HG02588 (cell line): Measurements from ENCODE around the gene CDC25C.

Source experiments
- ATAC-seq: cut with Tn5 transposase; IDR thresholded peaks from one replicate; pipeline ENCODE4 v1.9.1; 2021; ENCODE audit warnings: mild to moderate bottlenecking, moderate library complexity; ENCODE audit not compliant: unreplicated experiment

The CDC25C gene

DNA sequence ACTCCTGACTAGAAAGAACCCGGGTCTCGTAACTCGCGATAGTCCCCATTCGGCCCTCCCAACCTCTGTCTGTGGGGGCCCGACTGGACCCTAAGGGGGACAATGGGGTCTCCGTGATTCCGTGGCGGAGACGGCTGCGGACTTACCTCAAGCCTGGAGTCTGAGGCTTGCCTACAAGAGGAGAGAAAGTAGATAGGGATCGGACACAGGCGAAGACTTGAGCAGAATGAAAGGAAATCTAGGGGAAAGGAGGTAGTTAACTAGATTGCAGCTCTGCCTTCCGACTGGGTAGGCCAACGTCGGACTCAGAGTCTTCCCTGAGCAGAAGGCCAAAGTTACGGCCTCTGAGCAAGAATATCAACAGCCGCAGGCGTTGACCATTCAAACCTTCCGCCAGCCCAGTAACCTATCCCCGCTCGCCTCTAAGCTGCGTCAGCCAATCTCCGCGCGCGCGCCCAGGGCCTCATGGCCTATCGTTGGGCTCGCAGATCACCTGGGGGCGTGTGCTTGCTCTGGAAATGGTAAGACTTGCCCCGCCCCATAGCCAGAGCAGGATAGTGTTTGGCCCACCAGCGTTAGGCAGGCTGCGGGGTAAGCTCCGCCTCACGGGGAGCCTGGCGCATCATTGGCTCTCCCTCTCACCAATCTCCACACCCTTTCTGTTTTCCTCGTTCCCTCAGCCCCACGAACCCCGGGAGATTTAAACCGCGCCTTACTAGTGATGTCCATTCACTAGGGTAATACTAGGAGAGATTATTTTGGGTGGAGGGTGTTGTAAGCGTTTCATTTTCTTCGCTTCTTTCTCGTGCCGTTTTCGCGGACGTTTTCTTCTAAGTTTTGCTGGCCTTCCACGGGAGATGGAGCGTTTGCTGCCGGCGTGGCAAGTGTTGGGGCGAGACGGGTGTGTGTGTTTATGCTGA is at the start of gene CDC25C:
TSS of gene CDC25C (minus strand) at position 356 of the 920 bp plus-strand sequence. CDS start 624 bp downstream, outside the sequence.
- ATAC-seq: peak; percentile 99

DNA sequence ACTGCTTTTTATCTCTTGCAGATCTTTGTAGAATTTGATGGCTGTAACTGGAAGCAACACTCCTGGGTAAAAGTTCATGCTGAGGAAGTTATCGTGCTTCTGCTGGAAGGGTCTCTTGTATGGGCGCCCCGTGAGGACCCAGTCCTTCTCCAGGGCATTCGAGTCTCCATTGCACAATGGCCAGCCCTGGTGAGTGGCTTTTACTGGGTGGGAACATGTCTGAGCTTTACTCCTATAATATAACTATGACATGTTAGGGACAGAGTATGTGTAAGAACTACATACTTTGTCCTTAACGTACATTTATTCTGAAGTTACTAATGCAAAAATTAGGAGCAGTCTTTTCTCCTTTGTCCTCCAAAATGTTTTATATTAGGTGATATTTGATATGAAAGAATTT is 41.0 kb upstream of the CDC25C start:
- no peak for ATAC-seq

DNA sequence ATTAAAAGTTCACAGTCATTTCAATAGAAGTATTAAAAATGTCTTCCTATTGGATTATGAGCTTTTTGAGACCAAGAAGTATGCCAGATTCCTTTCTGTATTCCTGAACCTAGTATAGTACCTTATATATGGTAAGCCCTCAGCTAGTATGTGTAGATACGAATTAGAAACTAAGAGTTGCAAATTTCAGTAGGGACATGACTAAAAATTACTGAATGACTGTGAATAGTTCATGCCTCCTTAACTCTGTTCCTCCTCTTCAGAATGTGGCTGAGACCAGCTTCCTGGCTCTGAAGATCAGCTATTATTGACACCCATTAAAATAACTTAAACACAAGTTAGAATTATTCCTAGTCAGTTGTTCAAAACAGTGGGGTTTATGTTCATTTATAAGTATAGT is 40.6 kb upstream of the CDC25C start:
- peak; percentile 74 for ATAC-seq

DNA sequence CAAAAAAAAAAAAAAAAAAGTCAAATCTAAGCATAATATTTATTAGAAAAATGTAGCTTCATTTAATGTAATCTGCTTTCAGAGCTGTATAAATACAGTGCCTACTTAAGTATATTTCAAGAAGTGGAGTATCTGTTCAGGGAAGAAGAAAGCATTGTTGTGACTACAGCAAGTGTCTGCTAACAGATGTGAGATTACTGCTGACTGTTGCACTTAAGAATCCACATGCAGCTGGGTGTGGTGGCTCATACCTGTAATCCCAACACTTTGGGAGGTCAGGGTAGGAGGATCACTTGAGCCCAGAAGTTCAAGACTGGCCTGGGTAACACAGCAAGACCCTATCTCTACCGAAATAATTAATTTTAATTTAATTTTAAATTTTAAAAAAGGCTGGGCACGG is 39.9 kb upstream of the CDC25C start:
- no peak for ATAC-seq

DNA sequence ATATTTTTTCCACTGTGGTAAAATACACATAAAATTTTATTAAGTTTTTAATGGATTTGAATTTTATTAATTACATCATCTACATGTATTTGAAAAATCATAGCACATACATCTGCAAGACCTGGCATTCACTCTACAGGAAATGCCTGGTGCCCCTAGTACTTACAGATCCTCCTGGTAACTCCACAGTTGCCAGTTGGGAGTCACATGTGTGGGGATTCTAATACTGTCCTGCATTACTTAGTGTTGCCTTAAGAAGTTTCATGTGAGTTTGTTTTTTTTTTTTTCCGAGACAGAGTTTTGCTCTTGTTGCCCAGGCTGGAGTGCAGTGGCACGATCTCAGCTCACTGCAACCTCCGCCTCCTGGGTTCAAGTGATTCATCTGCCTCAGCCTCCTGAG is 38.9 kb upstream of the CDC25C start:
- ATAC-seq: no peak

DNA sequence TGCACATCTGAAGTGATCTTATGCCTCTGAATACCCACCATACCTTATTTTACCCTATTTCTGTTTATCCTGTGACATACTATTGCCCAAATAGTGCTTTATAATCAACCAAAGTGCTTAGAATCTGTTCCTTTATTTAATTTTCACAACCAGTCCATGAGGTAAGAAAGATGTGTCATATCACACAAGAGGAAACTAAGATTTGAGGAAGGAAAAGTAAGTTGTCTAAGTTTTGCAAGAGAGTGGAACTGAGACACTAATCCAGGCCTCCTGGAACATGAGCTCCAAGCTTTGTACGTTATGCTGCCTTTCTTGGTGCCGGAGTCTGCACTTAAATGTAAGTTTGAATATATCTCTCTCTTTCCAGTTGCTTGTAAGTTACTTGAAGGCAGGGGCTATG is 38.1 kb upstream of the CDC25C start:
- ATAC-seq: no peak

DNA sequence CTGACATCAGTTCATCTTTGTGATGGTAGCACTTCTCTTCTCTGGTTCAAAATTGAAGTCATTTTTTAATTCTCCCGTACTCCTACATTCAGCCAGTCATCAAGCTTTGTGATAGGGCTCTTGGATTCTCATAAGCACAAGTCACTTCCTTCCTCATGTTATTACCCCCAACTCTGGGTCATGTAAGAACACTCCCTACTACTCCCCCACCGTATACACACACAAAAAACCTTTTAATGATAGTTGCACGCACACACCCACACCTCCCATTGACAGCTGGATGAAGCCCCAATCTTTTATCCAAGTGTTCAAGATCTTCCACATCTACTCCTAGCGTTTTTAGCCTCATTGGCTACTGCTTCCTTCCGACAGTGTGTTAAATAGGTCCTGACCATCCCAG is 37.7 kb upstream of the CDC25C start:
- no peak for ATAC-seq

DNA sequence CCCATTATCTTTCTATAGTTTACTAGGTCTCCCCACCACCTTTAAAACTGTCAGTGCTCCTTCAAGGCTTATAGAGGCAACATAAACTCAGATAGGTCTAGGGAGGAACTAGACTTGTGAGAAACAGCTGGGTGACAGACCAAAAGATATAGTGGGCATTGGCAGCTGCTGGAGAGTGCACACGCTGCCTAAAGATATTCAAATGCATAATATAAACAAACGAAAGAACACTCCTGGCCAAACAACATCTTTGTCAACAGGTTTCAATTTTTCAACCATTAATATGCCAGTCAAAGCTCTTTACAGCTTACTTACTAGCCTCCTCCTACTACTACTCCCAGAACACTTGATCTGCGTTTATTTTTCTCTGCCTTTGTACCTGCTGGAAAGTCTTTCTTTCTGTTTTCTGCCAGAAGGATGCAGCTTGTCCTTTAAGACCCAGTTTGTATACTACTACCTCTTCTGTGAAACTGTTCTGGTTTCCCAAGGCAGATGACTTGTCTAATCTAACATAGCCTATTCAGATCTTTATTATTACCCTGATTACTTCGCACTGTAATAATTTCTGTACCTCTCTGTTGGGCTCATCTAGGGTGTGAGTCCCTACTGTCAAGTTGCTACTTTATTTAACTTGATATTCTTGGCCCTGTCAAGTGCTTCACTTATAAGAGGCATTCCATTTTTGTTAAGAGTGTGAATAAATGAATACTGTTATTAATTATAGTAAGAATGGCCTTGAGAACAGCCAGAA is 35.2 kb upstream of the CDC25C start:
- no peak for ATAC-seq

DNA sequence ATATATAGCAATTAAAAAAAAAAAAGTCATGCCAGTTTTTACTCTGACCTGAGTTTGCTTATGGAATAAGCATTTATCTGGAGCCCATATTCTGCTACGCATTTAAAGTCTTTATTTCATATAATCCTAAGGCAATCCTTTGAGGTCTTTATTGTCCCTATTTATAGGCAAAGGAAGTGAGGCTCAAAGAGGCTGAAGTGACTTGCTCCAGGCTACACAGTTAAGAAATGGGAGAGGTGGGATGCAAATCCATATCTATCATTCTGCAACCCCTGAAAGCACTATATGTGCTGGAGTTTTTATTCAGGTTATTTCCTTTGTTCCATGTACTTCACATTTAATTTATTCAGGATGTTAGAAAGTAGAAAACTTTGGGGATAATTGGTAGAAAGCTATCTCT is 33.0 kb upstream of the CDC25C start:
- no peak for ATAC-seq

DNA sequence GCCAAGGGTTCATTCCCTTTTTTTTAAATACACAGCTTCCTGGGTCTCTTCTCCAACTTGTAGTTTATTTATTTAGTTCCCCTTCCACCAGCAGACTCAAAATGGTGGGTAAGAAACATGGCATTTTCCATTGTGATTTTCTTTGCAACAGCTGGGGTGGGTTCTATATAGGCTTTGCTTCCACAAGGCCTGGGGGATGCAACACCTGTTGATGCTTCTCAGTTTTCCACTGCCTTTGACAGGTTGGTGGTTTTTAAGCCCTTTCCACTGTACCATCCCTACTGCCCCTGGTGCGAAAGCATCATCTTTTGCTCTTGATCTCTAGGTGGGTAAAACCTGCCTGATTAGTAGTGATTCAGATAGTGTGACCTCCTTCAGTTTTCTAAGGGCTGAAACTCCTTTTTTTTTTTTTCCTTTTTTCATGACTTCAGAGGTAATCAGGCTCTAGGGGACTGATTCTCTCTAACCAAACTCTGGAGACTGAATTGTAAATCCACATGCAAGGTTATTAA is 29.4 kb upstream of the CDC25C start:
- ATAC-seq: no peak

DNA sequence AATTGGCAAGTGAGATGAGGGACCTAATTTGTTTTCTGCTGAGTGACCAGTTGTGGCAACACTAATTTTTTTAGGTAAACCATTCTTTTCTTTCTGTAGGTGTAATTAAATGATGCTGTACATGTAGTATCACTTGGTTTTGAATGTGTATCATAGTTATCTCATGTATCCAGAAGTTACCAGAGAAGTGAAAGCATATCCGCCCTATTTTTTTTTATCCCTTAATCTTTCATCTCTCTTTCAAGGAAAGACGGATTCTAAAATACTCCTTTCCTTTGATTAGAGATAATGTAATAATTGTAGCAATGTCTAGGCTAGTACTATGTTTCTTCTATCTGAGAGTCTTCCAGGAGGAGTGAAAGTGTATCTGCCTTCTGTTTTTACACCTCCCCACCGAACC is 28.0 kb upstream of the CDC25C start:
- ATAC-seq: no peak

DNA sequence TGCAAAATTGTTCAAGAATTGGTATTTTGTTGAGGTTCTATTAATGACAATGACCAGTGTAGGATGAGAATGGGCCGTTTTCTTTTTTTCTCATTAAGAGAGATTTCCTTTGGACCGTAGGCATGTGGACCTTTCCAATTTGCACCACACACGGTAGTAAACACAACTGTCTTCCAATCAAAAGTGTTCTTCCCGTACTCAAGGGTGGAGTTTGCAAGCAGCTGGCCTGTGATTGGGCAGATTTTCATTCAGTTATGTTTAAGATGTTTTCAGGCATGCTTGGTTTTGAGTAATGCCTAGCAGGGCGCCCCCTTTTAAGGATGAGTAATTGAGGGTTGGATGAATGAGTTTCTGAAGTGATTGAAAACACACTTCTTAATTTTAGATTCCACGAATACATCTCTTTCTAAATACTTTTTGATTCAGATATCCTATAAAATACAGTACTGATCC is 23.3 kb upstream of the CDC25C start:
- ATAC-seq: peak; percentile 35

DNA sequence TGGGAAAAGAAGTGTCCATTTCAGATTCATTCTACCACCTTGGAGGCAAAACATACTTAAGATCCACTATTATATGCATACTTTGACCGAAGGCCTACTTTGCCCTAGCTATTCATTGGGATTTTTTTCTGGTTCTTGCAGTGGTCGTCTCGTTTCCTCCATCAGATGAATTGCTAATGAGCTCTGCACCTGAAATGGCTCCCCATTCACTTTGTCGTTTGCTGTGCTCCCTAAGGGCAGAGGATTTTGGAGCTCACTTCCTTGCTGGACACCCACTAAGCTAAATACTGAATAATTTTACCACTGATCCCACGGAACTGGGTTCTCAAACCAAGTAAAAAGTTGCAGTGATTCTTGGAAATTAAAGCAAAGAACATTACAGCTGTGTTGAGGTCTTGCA is 22.8 kb upstream of the CDC25C start:
- no peak for ATAC-seq

DNA sequence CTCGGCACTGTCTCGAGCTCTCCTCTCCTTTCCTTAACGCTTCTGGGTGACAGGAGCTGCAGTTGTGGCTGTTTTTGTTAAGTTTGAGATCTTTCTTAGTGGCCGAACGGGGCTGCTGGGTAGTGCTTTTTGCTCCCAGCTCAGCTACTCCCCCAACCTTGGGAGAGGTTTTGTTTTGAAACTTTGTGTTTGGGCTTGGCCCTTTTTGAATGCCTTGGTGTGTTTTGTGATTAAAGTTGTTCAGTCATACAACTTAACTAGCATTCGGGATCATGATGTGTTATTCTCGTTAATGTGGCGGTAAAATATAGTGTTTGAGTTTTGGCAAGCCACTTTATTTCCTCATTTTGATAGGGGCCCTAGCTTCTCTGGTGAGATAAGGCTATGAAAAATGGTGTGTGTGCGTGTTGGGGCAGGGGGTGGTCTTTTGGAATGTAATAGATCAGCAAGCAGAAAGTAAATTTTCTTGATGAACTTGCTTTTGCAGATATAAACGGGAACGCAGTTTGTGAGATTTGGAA is 22.0 kb upstream of the CDC25C start:
- no peak for ATAC-seq

DNA sequence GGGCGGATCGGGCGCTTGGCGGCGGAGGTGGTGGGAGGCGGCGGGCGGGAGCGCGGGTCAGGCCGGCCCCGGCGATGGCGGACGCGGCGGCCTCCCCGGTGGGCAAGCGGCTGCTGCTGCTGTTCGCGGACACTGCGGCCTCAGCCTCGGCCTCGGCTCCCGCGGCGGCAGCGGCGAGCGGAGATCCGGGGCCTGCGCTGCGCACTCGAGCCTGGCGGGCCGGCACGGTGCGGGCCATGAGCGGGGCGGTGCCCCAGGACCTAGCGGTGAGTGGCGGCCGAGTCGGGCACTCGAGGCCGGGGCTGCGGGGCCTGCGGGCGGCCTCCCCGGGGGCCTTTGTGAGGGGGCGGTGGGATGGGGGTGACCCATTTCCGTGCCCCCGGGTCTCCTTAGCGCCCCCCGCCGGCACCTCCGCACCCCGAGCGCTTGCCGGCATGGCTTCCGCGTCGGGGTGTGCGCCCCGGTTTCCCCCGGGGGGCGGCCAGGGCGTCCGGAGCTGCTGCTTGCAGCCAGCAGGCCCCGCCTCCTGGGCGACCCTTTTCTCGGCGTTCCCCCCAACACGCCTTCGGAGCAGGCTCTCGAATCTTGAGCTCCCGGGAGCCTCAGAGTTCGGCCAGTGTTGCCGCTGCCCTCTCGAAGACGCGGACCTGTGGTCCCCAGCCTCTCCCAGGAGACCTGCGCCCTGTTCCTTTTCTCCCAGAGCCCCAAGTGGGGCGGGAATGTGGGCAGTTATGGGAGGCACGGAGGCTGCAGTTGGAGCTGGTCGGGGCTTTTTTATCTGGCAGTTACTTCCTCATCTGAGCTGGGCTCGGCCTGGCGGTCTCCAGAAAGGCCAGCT is 21.3 kb upstream of the CDC25C start:
- peak; percentile 44 for ATAC-seq

DNA sequence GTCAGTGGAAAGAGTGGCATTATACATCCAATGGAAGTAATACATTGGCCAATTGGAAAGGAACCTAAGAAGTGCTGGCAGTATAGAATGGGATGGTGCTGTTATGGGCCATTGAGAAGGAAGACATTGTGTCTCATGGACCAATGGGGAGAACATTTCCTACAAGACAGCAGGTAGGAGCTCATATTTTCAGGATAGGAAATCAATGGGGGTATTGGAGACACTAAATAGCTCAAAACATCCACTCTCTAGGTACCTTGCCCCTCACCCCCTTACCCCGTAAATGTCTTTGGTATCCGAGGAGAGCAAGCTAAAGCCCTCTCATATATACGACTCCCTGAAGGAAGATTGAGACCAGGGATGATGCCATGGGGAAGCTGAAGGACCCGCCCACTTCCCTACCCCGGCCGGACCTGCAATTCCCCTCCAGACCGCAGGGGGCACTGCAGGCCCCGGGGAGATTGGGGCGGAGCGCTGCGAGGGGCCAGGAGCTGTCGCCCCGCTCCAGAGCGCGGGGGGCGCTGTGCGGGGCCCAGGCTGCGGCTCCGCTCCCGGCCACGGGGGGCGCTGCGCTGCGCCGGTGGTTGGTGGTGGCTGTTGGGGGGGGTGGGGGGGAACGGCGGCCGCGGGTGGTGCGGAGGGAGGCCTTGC is 20.6 kb upstream of the CDC25C start, which contains the start of gene KDM3B:
TSS of gene KDM3B (plus strand) at position 615 of the 651 bp plus-strand sequence. CDS start 111 bp downstream, outside the sequence.
- ATAC-seq: peak; percentile 68

DNA sequence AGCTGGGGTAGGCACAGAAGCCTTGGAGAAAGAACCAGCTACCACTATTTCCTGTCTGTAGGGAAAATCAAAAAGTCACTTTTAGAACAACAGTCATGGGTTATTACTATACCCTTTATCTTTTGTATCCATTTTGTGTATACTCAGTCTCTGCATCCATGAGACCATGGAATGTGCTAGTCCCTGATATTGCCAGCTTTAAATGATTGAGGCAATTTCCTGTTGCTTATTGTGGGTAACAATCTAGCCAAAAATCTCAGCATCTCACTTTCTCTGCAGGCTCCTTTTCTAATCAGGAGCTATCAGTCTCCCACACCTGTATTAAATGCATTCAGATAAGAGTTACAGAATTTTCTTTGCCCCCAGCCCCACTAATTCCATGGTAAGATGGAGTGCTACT is 19.9 kb upstream of the CDC25C start:
- no peak for ATAC-seq

DNA sequence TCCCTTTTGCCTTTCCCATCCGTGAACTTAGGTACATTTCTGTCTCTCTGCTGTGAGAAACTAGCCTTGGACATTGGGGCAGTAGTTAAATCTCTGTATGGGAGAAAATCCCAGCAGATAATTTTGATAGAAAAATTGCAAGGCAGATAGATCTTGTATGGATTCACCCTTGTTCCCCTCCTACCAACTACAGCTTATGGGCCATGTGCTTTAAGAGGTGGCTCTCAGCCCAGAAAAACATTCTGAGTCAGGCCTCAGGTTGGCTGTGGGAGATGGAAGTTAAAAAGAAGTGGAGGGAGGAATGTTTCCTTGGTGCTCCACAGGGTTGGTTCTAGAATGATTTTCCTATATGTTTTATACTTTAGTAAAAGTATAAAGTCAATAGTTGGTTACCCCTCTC is 19.5 kb upstream of the CDC25C start:
- ATAC-seq: no peak

DNA sequence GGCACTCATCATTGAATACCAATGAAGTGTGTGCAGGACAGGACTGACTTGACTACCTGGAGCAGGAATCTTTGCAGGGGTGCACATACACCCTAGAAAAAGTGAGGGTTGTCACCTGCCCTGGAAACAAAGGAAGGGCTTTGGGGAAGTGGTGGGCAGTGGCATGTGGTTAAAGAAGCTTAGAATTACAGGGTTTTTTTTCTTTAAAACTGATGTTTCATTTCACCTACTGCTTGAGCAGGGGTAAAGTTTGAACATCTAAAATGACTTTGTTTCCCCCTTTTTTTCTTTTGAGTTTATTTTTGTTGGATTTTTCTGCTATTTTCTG is 18.9 kb upstream of the CDC25C start:
- no peak for ATAC-seq
